ENCODE data around the gene PSMG3. TPM values are rescaled to one million over a fixed set of nuclear protein-coding genes. Genes with fewer than 3 reads are reported as not detected.
A peak's percentile ranks its signal among the peaks of the same experiment; 100 is the strongest.

PSMG3 gene
- total RNA-seq (10 to 100 TPM; 12.1 to 31.8 (median 23.2) TPM), polyA plus RNA-seq (10 to 100 TPM; 57.2 to 57.9 TPM), total RNA-seq (9.0 reads per million, percentile 34 among the genes with 10 or more reads in this experiment)

GRCh38 chr7:1569833-1570632 lies at the start of gene PSMG3:
TSS of gene PSMG3 (minus strand) at chr7:1570032. CDS start at chr7:1569339, 693 bp downstream.
- intact Hi-C loops (cut with micrococcal nuclease) = loop anchor here (1.0 to 10.0 kb wide), 10 partner anchors 38 to 987 kb away; partner anchors contain the start of genes INTS1 (in 2 of the 2), BRAT1 (in 1 of the 2), CHST12 (in 1 of the 2) and IQCE (in 1 of the 2)
- Mint-ChIP-seq H3K4me1 (peaks cover 14 to 36% (median 26%) of the 10 kb centered on the region in 7 donors), H3K27me3 (no peaks in the 10 kb centered on the region), H3K27ac (peak within 1 kb of the TSS; percentile 81 to 93 (median 88)), H3K9me3 (no peaks in the 10 kb centered on the region), H3K4me3 (peak within 1 kb of the TSS; percentile 77 to 91 (median 86)), H3K36me3 (peaks cover 0 to 14% (median 0%) of the 10 kb centered on the region in 5 donors)
- ATAC-seq (peak; percentile 94), DNase-seq (peak; percentile 72 to 91 (median 84))
- H3K4me1 ChIP-seq (ENCODE audit: control insufficient read depth in 2 of 2, insufficient read depth in 2 of 2, low read length in 2 of 2) = peaks cover 3 to 16% of the 10 kb centered on the region in 2 donors
- H3K9me3 ChIP-seq (ENCODE audit: control insufficient read depth in 2 of 3, low read length in 3 of 3) = no peaks in the 10 kb centered on the region
- H3K36me3 ChIP-seq (ENCODE audit: control insufficient read depth in 2 of 3, insufficient read depth in 3 of 3, low read length in 3 of 3) = peaks cover 0 to 29% (median 0%) of the 10 kb centered on the region in 3 experiments
- H3K27me3 ChIP-seq (ENCODE audit: control insufficient read depth in 2 of 2, insufficient read depth in 2 of 2, low read length in 2 of 2) = no peaks in the 10 kb centered on the region
- POLR2A ChIA-PET = interaction anchor here (0.9 to 1.8 kb wide), 6 partner anchors 9 to 833 kb away, joined by 3 to 5 read pairs (median 4); partner anchors contain the start of gene CHST12
- CTCF ChIA-PET = interaction anchor here (0.9 to 1.7 kb wide), 2 partner anchors 9 to 14 kb away, joined by 3 to 5 read pairs; partner anchors contain the start of gene TMEM184A
- peak within 1 kb of the TSS; percentile 90 for H3K4me3 ChIP-seq (ENCODE audit: low read length)
- peak within 1 kb of the TSS; percentile 95 for H3K27ac ChIP-seq (ENCODE audit: low read depth, low read length)

GRCh38 chr7:1618475-1618874 lies 48.6 kb upstream of the PSMG3 start:
- Mint-ChIP-seq H3K27ac (no peak overlapping the region), H3K27me3 (peaks cover 0 to 13% (median 0%) of the 10 kb centered on the region in 5 donors), H3K4me3 (no peak overlapping the region), H3K4me1 (no peaks in the 10 kb centered on the region), H3K9me3 (peaks cover 0 to 13% (median 0%) of the 10 kb centered on the region in 11 donors), H3K36me3 (no peaks in the 10 kb centered on the region)
- Histone ChIP-seq H3K4me3 (ENCODE audit: low read length) (no peak overlapping the region), H3K27me3 (ENCODE audit: control insufficient read depth in 2 of 2, insufficient read depth in 2 of 2, low read length in 2 of 2) (no peaks in the 10 kb centered on the region), H3K36me3 (ENCODE audit: control insufficient read depth in 2 of 3, insufficient read depth in 3 of 3, low read length in 3 of 3) (no peaks in the 10 kb centered on the region), H3K9me3 (ENCODE audit: control insufficient read depth in 2 of 3, low read length in 3 of 3) (no peaks in the 10 kb centered on the region), H3K27ac (ENCODE audit: low read depth, low read length) (no peak overlapping the region), H3K4me1 (ENCODE audit: control insufficient read depth in 2 of 2, insufficient read depth in 2 of 2, low read length in 2 of 2) (no peaks in the 10 kb centered on the region)
- intact Hi-C loops (cut with micrococcal nuclease) = loop anchor here in 1 of 2 donors (1.0 kb wide), 1 partner anchor 26 kb away; no protein-coding TSS in a partner anchor
- ChIA-PET CTCF (no interaction called here), POLR2A (no interaction called here)
- ATAC-seq = peak; percentile 31
- DNase-seq = no peak

- DNase-seq (no peak), ATAC-seq (peak; percentile 20)
- Histone ChIP-seq H3K36me3 (ENCODE audit: control insufficient read depth in 2 of 3, insufficient read depth in 3 of 3, low read length in 3 of 3) (no peaks in the 10 kb centered on the region), H3K4me1 (ENCODE audit: control insufficient read depth in 2 of 2, insufficient read depth in 2 of 2, low read length in 2 of 2) (no peaks in the 10 kb centered on the region), H3K4me3 (ENCODE audit: low read length) (no peak overlapping the region), H3K27me3 (ENCODE audit: control insufficient read depth in 2 of 2, insufficient read depth in 2 of 2, low read length in 2 of 2) (no peaks in the 10 kb centered on the region), H3K9me3 (ENCODE audit: control insufficient read depth in 2 of 3, low read length in 3 of 3) (no peaks in the 10 kb centered on the region), H3K27ac (ENCODE audit: low read depth, low read length) (no peak overlapping the region)
- H3K27me3 Mint-ChIP-seq = peaks cover 0 to 13% (median 0%) of the 10 kb centered on the region in 5 donors
- H3K4me3 Mint-ChIP-seq = no peak overlapping the region
- POLR2A ChIA-PET = no interaction called here
- H3K36me3 Mint-ChIP-seq = no peaks in the 10 kb centered on the region
- CTCF ChIA-PET = no interaction called here
- no peaks in the 10 kb centered on the region for H3K4me1 Mint-ChIP-seq
- peak overlapping the region in 1 of 9 donors; percentile 13 for H3K27ac Mint-ChIP-seq
- H3K9me3 Mint-ChIP-seq = peaks cover 0 to 13% (median 0%) of the 10 kb centered on the region in 11 donors
- intact Hi-C loops (cut with micrococcal nuclease) = loop anchor here in 1 of 2 donors (1.0 kb wide), 1 partner anchor 26 kb away; no protein-coding TSS in a partner anchor
Observed at GRCh38 chr7:1617957-1618356, 48.1 kb upstream of the PSMG3 start.

- Histone ChIP-seq H3K27me3 (ENCODE audit: control insufficient read depth in 2 of 2, insufficient read depth in 2 of 2, low read length in 2 of 2) (no peaks in the 10 kb centered on the region), H3K9me3 (ENCODE audit: control insufficient read depth in 2 of 3, low read length in 3 of 3) (no peaks in the 10 kb centered on the region), H3K27ac (ENCODE audit: low read depth, low read length) (no peak overlapping the region), H3K36me3 (ENCODE audit: control insufficient read depth in 2 of 3, insufficient read depth in 3 of 3, low read length in 3 of 3) (no peaks in the 10 kb centered on the region), H3K4me1 (ENCODE audit: control insufficient read depth in 2 of 2, insufficient read depth in 2 of 2, low read length in 2 of 2) (no peaks in the 10 kb centered on the region), H3K4me3 (ENCODE audit: low read length) (no peak overlapping the region)
- intact Hi-C loops (cut with micrococcal nuclease) = no loop called here
- CTCF ChIA-PET = interaction anchor here (0.7 kb wide), 1 partner anchor 52 kb away, joined by 3 read pairs; no protein-coding TSS in a partner anchor
- Mint-ChIP-seq H3K27me3 (peaks cover 0 to 13% (median 0%) of the 10 kb centered on the region in 5 donors), H3K36me3 (no peaks in the 10 kb centered on the region), H3K4me3 (no peak overlapping the region), H3K9me3 (peaks cover 0 to 13% (median 0%) of the 10 kb centered on the region in 11 donors), H3K4me1 (no peaks in the 10 kb centered on the region), H3K27ac (no peak overlapping the region)
- DNase-seq (no peak), ATAC-seq (no peak)
- POLR2A ChIA-PET = no interaction called here
Observed at GRCh38 chr7:1616741-1617140, 46.9 kb upstream of the PSMG3 start.

- H3K36me3 ChIP-seq (ENCODE audit: control insufficient read depth in 2 of 3, insufficient read depth in 3 of 3, low read length in 3 of 3) = no peaks in the 10 kb centered on the region
- CTCF ChIA-PET = no interaction called here
Observed at GRCh38 chr7:1611708-1612241, 41.9 kb upstream of the PSMG3 start.

DNA sequence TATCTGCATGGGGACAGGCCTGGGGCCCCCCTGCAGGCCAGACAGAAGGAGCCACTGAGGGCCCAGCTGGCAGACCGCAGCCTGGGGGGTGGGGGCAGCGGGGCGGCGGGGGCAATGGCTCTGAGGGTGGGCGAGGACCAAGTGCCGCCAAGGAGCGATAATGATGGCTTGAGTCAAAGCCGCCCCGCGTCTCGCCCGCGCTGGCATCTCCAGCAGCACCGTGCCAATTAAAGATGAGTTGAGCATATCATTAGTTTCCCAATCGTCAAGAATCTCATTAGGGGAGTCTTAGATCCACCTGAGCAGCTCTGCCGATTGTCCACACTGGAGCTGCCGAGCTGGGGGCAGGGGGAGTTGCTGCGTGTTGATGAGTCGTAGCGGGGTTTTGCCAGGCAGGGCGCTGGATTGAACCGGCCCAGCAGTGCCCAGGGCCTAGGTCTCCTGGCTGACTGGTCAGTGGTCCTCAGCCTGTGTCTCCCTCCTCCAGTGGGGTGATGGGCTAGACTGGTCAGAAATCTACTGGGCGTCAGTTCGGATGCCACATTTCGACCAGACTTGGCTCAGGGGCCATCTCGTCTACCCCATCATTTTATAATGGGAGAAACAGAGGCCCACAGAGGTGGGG lies 41.0 kb upstream of the PSMG3 start:
- H3K27me3 ChIP-seq (ENCODE audit: control insufficient read depth in 2 of 2, insufficient read depth in 2 of 2, low read length in 2 of 2) = no peaks in the 10 kb centered on the region
- H3K27ac ChIP-seq (ENCODE audit: low read depth, low read length) = no peak overlapping the region
- no peaks in the 10 kb centered on the region for H3K4me1 ChIP-seq (ENCODE audit: control insufficient read depth in 2 of 2, insufficient read depth in 2 of 2, low read length in 2 of 2)
- H3K27ac Mint-ChIP-seq = no peak overlapping the region
- no peaks in the 10 kb centered on the region for H3K9me3 ChIP-seq (ENCODE audit: control insufficient read depth in 2 of 3, low read length in 3 of 3)
- ChIA-PET CTCF (no interaction called here), POLR2A (no interaction called here)
- intact Hi-C loops (cut with micrococcal nuclease) = no loop called here
- H3K27me3 Mint-ChIP-seq = peaks cover 0 to 25% (median 0%) of the 10 kb centered on the region in 5 donors
- no peak for DNase-seq
- peaks cover 0 to 2% (median 0%) of the 10 kb centered on the region in 11 donors for H3K9me3 Mint-ChIP-seq
- ATAC-seq = no peak
- H3K4me3 Mint-ChIP-seq = no peak overlapping the region
- H3K4me3 ChIP-seq (ENCODE audit: low read length) = no peak overlapping the region
- no peaks in the 10 kb centered on the region for H3K36me3 ChIP-seq (ENCODE audit: control insufficient read depth in 2 of 3, insufficient read depth in 3 of 3, low read length in 3 of 3)
- peaks cover 0 to 4% (median 0%) of the 10 kb centered on the region in 7 donors for H3K4me1 Mint-ChIP-seq
- no peaks in the 10 kb centered on the region for H3K36me3 Mint-ChIP-seq

More at GRCh38 chr7:1611708-1612241, 41.9 kb upstream of the PSMG3 start:
- H3K9me3 ChIP-seq (ENCODE audit: control insufficient read depth in 2 of 3, low read length in 3 of 3) = no peaks in the 10 kb centered on the region
- DNase-seq = no peak
- H3K27me3 ChIP-seq (ENCODE audit: control insufficient read depth in 2 of 2, insufficient read depth in 2 of 2, low read length in 2 of 2) = no peaks in the 10 kb centered on the region
- H3K27ac ChIP-seq (ENCODE audit: low read depth, low read length) = no peak overlapping the region
- Mint-ChIP-seq H3K27ac (no peak overlapping the region), H3K4me1 (peaks cover 0 to 4% (median 0%) of the 10 kb centered on the region in 7 donors), H3K4me3 (no peak overlapping the region), H3K36me3 (no peaks in the 10 kb centered on the region), H3K9me3 (peaks cover 0 to 2% (median 0%) of the 10 kb centered on the region in 11 donors), H3K27me3 (peaks cover 0 to 21% (median 0%) of the 10 kb centered on the region in 5 donors)
- intact Hi-C loops (cut with micrococcal nuclease) = no loop called here
- ATAC-seq = no peak
- POLR2A ChIA-PET = no interaction called here
- no peaks in the 10 kb centered on the region for H3K4me1 ChIP-seq (ENCODE audit: control insufficient read depth in 2 of 2, insufficient read depth in 2 of 2, low read length in 2 of 2)
- H3K4me3 ChIP-seq (ENCODE audit: low read length) = no peak overlapping the region
